GM23248 (cell line): ENCODE data around the gene PTPRD.

Experiments
- EZH2 ChIP-seq: fragments of 200-600 bp; sonication (generic); IDR thresholded peaks from 2 replicates; pipeline ENCODE4 v1.6.1; 2018; ENCODE audit warnings: antibody characterized with exemption, mild to moderate bottlenecking; ENCODE audit not compliant: insufficient read depth, poor library complexity, severe bottlenecking
- EZH2phosphoT487 ChIP-seq: fragments of 200-600 bp; sonication (generic); IDR thresholded peaks from 2 replicates; pipeline ENCODE4 v1.6.1; 2018; ENCODE audit warnings: antibody characterized with exemption, moderate library complexity, mild to moderate bottlenecking, low read depth; ENCODE audit not compliant: insufficient read depth

GRCh38 chr9:8903077-8903476, 1709.7 kb downstream of the PTPRD start:
- TF ChIP-seq EZH2phosphoT487 (no peak), EZH2 (no peak)
